Measurements from ENCODE around the gene ABHD2. TPM values are rescaled to one million over a fixed set of nuclear protein-coding genes. Genes with fewer than 3 reads are reported as not detected.

Gene ABHD2
- total RNA-seq, 1 donor from 2014 or later, result 48.8 TPM

DNA sequence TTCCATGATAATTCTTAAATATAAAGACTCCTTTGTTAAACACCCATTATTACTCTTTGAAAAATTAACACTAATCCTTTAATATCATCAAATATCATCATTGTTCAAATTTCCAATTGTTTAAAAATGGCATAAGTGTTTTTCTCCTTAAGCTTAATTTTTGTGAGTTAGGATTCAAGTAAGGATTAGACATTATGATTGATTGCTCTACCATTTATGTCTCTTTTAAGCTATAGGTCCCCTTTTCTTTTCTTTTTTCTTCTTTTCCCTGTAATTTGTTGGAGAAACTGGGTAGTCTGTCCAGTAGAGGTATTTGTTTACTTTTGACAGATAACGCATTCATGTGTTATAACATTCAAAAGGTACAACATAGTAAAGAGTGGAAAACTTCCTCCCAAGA, 9.1 kb downstream of the ABHD2 start:
- ChIA-PET CTCF (interaction anchor here (1.1 to 1.2 kb wide), 2 partner anchors 9 to 30 kb away, joined by 3 to 5 read pairs; partner anchors contain the start of gene ABHD2), POLR2A (no interaction called here)
- Mint-ChIP-seq H3K9me3 (no peaks in the 10 kb centered on the region), H3K4me1 (peaks cover 2% of the 10 kb centered on the region), H3K27ac (no peak overlapping the region), H3K36me3 (ENCODE audit: low read depth) (peaks cover 14% of the 10 kb centered on the region), H3K4me3 (no peak overlapping the region), H3K27me3 (no peaks in the 10 kb centered on the region)
- TF ChIP-seq, protein P1, sequence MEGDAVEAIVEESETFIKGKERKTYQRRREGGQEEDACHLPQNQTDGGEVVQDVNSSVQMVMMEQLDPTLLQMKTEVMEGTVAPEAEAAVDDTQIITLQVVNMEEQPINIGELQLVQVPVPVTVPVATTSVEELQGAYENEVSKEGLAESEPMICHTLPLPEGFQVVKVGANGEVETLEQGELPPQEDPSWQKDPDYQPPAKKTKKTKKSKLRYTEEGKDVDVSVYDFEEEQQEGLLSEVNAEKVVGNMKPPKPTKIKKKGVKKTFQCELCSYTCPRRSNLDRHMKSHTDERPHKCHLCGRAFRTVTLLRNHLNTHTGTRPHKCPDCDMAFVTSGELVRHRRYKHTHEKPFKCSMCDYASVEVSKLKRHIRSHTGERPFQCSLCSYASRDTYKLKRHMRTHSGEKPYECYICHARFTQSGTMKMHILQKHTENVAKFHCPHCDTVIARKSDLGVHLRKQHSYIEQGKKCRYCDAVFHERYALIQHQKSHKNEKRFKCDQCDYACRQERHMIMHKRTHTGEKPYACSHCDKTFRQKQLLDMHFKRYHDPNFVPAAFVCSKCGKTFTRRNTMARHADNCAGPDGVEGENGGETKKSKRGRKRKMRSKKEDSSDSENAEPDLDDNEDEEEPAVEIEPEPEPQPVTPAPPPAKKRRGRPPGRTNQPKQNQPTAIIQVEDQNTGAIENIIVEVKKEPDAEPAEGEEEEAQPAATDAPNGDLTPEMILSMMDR (IDR thresholded peaks at IDR 0.05), result no peak
- ATAC-seq (ENCODE audit: low read depth), result no peak
- intact Hi-C loops (cut with micrococcal nuclease), result no loop called here
- no peak for DNase-seq

DNA sequence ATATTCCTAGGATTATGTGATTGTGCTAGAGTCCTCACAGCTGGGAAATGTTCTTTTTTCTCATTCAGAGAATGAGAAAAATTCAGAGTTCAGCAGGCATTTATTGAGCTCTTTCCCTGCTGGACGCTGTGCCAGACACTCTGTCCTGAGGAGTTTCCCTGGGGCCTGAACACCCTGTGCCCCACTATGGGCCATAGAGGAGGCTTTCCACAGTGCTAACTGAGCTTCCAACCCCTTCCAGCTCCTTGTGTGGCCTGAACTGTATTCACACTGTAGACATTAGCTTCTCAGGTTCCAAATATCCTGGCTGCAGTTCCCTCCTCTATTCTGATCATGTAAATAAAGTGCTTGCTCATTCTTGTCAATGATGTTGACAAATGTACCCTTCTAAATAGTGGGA, 10.0 kb downstream of the ABHD2 start:
- CTCF ChIA-PET, result no interaction called here
- Mint-ChIP-seq H3K4me1 (peaks cover 2% of the 10 kb centered on the region), H3K4me3 (no peak overlapping the region), H3K36me3 (ENCODE audit: low read depth) (peaks cover 19% of the 10 kb centered on the region), H3K27me3 (no peaks in the 10 kb centered on the region), H3K27ac (no peak overlapping the region), H3K9me3 (no peaks in the 10 kb centered on the region)
- intact Hi-C loops (cut with micrococcal nuclease), result no loop called here
- POLR2A ChIA-PET, result no interaction called here
- ATAC-seq (ENCODE audit: low read depth) (no peak), DNase-seq (no peak)
- TF ChIP-seq, protein P1 (IDR thresholded peaks at IDR 0.05), result no peak

DNA sequence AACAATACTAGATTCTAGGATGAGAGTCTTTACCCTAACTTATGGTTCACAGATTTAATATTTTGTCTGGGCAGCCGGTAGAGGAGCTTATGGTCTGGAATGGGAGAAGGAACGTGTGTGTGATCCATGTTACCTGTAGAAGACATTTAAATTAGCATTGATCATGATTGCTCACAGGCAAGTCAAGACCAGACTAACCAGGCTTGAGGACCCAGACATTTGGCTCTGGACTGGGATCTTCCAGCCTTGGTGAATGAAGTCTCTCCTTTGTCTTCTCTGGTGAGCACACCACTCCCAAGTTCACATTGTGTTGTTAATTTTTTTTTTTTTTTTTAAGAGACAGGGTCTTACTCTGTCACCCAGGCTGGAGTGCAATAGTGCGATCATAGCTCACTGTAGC, 11.7 kb downstream of the ABHD2 start:
- intact Hi-C loops (cut with micrococcal nuclease), result no loop called here
- Mint-ChIP-seq H3K9me3 (no peaks in the 10 kb centered on the region), H3K36me3 (ENCODE audit: low read depth) (peaks cover 35% of the 10 kb centered on the region), H3K27ac (no peak overlapping the region), H3K27me3 (no peaks in the 10 kb centered on the region), H3K4me1 (peaks cover 2% of the 10 kb centered on the region), H3K4me3 (no peak overlapping the region)
- ChIA-PET POLR2A (no interaction called here), CTCF (interaction anchor here (1.0 kb wide), 1 partner anchor 78 kb away, joined by 3 read pairs; no protein-coding TSS in a partner anchor)
- no peak for DNase-seq
- TF ChIP-seq, protein P1 (IDR thresholded peaks at IDR 0.05), result no peak
- no peak for ATAC-seq (ENCODE audit: low read depth)

DNA sequence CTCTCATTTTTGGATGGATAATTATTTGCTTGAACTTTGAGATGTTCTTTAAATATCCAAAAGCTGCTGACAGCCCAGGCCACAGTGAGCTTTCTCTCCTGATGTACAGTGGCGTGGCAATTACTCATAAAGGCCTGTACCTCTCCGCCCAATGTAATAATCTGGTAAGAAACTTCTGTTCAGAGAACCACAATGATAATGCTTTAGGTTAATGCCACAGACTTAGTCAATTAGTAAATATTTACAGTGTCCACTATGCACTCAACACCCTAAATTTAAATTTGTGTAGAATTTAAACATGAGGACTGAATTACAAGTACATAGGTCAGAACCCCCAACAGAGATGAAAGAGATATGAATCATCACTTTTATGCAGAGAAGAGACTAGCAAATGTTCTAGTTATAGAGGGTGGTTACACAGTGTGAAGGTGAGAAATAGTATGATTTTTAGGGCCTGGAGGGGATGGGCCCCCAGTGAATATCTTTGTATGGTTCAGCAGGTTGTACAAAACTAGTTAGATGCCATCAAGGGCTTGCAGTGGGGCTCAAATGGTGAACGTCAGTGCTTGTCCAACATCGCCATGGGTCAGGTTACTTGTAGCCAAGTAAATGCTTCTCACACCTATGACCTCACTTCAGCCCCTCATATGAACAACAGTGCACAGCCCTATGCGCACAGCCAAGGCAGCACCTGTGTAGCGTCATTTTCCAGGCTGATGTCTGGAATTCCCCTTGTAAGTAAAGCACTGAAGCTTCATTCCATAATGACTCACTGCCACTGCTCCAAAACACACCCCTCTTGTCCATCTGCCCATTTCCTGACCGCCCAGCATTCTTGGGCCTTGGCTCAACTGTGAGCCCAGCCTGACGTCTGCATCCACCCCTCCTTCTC, 13.3 kb downstream of the ABHD2 start:
- peaks cover 30% of the 10 kb centered on the region for H3K36me3 Mint-ChIP-seq (ENCODE audit: low read depth)
- DNase-seq, result no peak

More for the DNA sequence above, 13.3 kb downstream of the ABHD2 start:
- CTCF ChIA-PET, result no interaction called here
- no peak overlapping the region for H3K27ac Mint-ChIP-seq
- ATAC-seq (ENCODE audit: low read depth), result no peak
- intact Hi-C loops (cut with micrococcal nuclease), result no loop called here
- H3K4me1 Mint-ChIP-seq, result no peaks in the 10 kb centered on the region
- TF ChIP-seq, protein P1 (IDR thresholded peaks at IDR 0.05), result no peak
- no peaks in the 10 kb centered on the region for H3K9me3 Mint-ChIP-seq
- no peak overlapping the region for H3K4me3 Mint-ChIP-seq
- no peaks in the 10 kb centered on the region for H3K27me3 Mint-ChIP-seq
- POLR2A ChIA-PET, result no interaction called here

Data from activated B cell treated with CpG ODN at 0.5 μM for 24 hours (primary cell).